K562 (cell line): Measurements from ENCODE around the gene DPEP3. TPM values are rescaled to one million over a fixed set of nuclear protein-coding genes. Genes with fewer than 3 reads are reported as not detected.
A peak's percentile ranks its signal among the peaks of the same experiment; 100 is the strongest.

Source experiments
- ARID4B ChIP-seq: sonication (generic); formaldehyde crosslinking; IDR thresholded peaks from 2 replicates; pipeline ENCODE4 v1.8.0; 2022; ENCODE audit warnings: mild to moderate bottlenecking, missing genetic modification reagents
- CBX2 ChIP-seq: fragments of 200-600 bp; sonication (generic); IDR thresholded peaks from one replicate; pipeline ENCODE4 v1.6.1; 2012; ENCODE audit warnings: mild to moderate bottlenecking, low read length, inconsistent platforms; ENCODE audit not compliant: insufficient read depth, poor library complexity, severe bottlenecking
- CEBPB ChIP-seq: fragments of 450-650 bp; IDR thresholded peaks from 2 replicates; pipeline ENCODE4 v1.6.1; 2016; ENCODE audit warnings: missing genetic modification characterization, missing compliant biosample characterization
- CEBPG ChIP-seq, 3 experiments: fragments of 200-800 bp in 1 of 3; sonication (Bioruptor generic) in 1 of 3; sonication (generic) in 1 of 3; formaldehyde crosslinking in 1 of 3; IDR thresholded peaks in 2 of 3; conservative IDR thresholded peaks in 1 of 3; 2 replicates each; pipeline versions ENCODE4 v1.6.1 to v1.8.0; 2016 to 2022; ENCODE audit warnings: missing compliant biosample characterization in 2 of 3, missing genetic modification characterization in 2 of 3, mild to moderate bottlenecking in 1 of 3, missing genetic modification reagents in 1 of 3
- E2F4 ChIP-seq: sonication (generic); formaldehyde crosslinking; IDR thresholded peaks from 2 replicates; pipeline ENCODE4 v1.8.0; 2022; ENCODE audit warnings: mild to moderate bottlenecking, low read depth, missing genetic modification reagents
- KAT7 ChIP-seq: sonication (generic); formaldehyde crosslinking; IDR thresholded peaks from 2 replicates; pipeline ENCODE4 v1.8.0; 2022; ENCODE audit warnings: missing genetic modification reagents, mild to moderate bottlenecking, borderline replicate concordance
- KLF16 ChIP-seq: IDR thresholded peaks from 2 replicates; pipeline ENCODE4 v1.6.1; 2016; ENCODE audit warnings: antibody characterized with exemption
- MCM7 ChIP-seq, 2 experiments: fragments of 450-650 bp; IDR thresholded peaks; 2 replicates each; pipeline ENCODE4 v1.6.1; 2016 to 2018
- MED1 ChIP-seq: sonication (generic); formaldehyde crosslinking; IDR thresholded peaks from 2 replicates; pipeline ENCODE4 v1.8.1; 2023; ENCODE audit warnings: missing genetic modification reagents, borderline replicate concordance
- RFX5 ChIP-seq: IDR thresholded peaks from 2 replicates; pipeline ENCODE4 v1.6.1; 2011; ENCODE audit warnings: low read depth, mild to moderate bottlenecking, improper control_type of control experiment, low read length
- TBP ChIP-seq: optimal IDR thresholded peaks from 2 replicates; pipeline ENCODE3; 2011; ENCODE audit warnings: low read depth, low read length, improper control_type of control experiment
- TCF7L2 ChIP-seq: fragments of 150-350 bp; IDR thresholded peaks from 2 replicates; pipeline ENCODE4 v1.6.1; 2016; ENCODE audit warnings: low read depth, mild to moderate bottlenecking, low read length, moderate library complexity
- ZNF354B ChIP-seq: fragments of 250-450 bp; sonication (Bioruptor Pico); IDR thresholded peaks from 2 replicates; pipeline ENCODE4 v1.4.0; 2020
- ZNF407 ChIP-seq: fragments of 450-650 bp; IDR thresholded peaks from 2 replicates; pipeline ENCODE4 v1.6.1; 2016; ENCODE audit warnings: low read depth
- ZNF561 ChIP-seq: fragments of 450-650 bp; formaldehyde crosslinking; conservative IDR thresholded peaks from 2 replicates; pipeline ENCODE4 v1.4.0; 2020; ENCODE audit warnings: mild to moderate bottlenecking, moderate library complexity
- polyA plus RNA-seq, 8 experiments: library from polyadenylated mRNA; depleted of rRNA in 4 of 8; stranded (reverse) in 5 of 8; unstranded in 3 of 8; fragments of >200 nt; fragmentation: Nextera tagmentation in 2 of 8; fragmentation: Illumina TruSeq in 1 of 8; extraction: Ambion mirVana in 2 of 8; extraction: Trizol in 1 of 8; gene quantifications; 2 replicates each; pipeline versions ENCODE4 v1.2.1 to v1.2.3, GENCODE V29; 2011 to 2014; ENCODE audit warnings: inconsistent platforms in 1 of 8, missing spikeins in 1 of 8
- total RNA-seq, 7 experiments: library from RNA; depleted of rRNA in 6 of 7; stranded (reverse); fragments of >200 nt in 6 of 7; fragmentation: Illumina TruSeq in 2 of 7; extraction: Trizol in 2 of 7; gene quantifications; 2 replicates each; pipeline versions ENCODE4 v1.2.1 to v1.2.3, GENCODE V29; 2011 to 2021; ENCODE audit warnings: low replicate concordance in 1 of 7

The DPEP3 gene
- total and polyA plus RNA-seq, 9 of the 15 experiments (the other 6 are each of a cell fraction or from before 2014, with no cell fraction given): not detected

GRCh38 chr16:68013440-68013839, 33.1 kb upstream of the DPEP3 start (continued):
- TF ChIP-seq E2F4 (CRISPR knock-in tag): no peak
- TF ChIP-seq KAT7 (CRISPR knock-in tag): no peak
- TF ChIP-seq KLF16: peak; percentile 62; the same call in 1 of the 2 replicates
- TF ChIP-seq RFX5: no peak
- TF ChIP-seq ZNF407: no peak
- TF ChIP-seq TCF7L2: no peak
- no peak for TF ChIP-seq ZNF354B (CRISPR knock-in tag)
- TF ChIP-seq CEBPB (tag): 0 out of 2 replicates have a peak, but pooled peaks have one; percentile 26
- TF ChIP-seq CEBPG (CRISPR knock-in tag; IDR thresholded peaks at IDR 0.05): 0 out of 2 replicates have a peak, but pooled peaks have one; percentile 14
- no peak for TF ChIP-seq CEBPG (tag; conservative IDR thresholded peaks at IDR 0.05 in 1 of 2, IDR thresholded peaks at IDR 0.05 in 1 of 2)
- no peak for TF ChIP-seq TBP
- TF ChIP-seq ARID4B (CRISPR knock-in tag): no peak
- no peak for TF ChIP-seq MCM7 (IDR thresholded peaks at IDR 0.05)
- no peak for TF ChIP-seq CBX2
- no peak for TF ChIP-seq ZNF561 (CRISPR knock-in tag)
- no peak for TF ChIP-seq MED1 (CRISPR knock-in tag)
